HEK293 (cell line): ENCODE measurements around the gene NIT2.

Source experiments
- BCL11A ChIP-seq: fragments of 450-650 bp; formaldehyde crosslinking; IDR thresholded peaks from 2 replicates; pipeline ENCODE4 v1.5.1; 2016; ENCODE audit warnings: low read depth, missing biosample characterization, missing genetic modification characterization
- EGR2 ChIP-seq: fragments of 450-650 bp; formaldehyde crosslinking; IDR thresholded peaks from 2 replicates; pipeline ENCODE4 v1.5.1; 2016; ENCODE audit warnings: low read depth, missing biosample characterization, missing genetic modification characterization
- KLF1 ChIP-seq: fragments of 450-650 bp; formaldehyde crosslinking; IDR thresholded peaks from 2 replicates; pipeline ENCODE4 v1.5.1; 2016; ENCODE audit warnings: missing biosample characterization, missing genetic modification characterization
- KLF10 ChIP-seq: fragments of 450-650 bp; IDR thresholded peaks from 2 replicates; pipeline ENCODE4 v1.5.1; 2018; ENCODE audit warnings: missing biosample characterization, mild to moderate bottlenecking, missing genetic modification characterization
- KLF16 ChIP-seq: fragments of 450-650 bp; formaldehyde crosslinking; IDR thresholded peaks from 2 replicates; pipeline ENCODE4 v1.5.1; 2017; ENCODE audit warnings: missing biosample characterization, missing genetic modification characterization
- SETDB1 ChIP-seq: IDR thresholded peaks from one replicate; pipeline ENCODE4 v1.6.1; 2017; ENCODE audit warnings: mild to moderate bottlenecking, low read length, moderate library complexity, mixed read lengths; ENCODE audit not compliant: insufficient read length
- ZFP41 ChIP-seq: fragments of 450-650 bp; formaldehyde crosslinking; IDR thresholded peaks from 2 replicates; pipeline ENCODE4 v1.5.1; 2016; ENCODE audit warnings: missing biosample characterization, missing genetic modification characterization, borderline replicate concordance
- ZNF114 ChIP-seq: fragments of 450-650 bp; formaldehyde crosslinking; IDR thresholded peaks from 2 replicates; pipeline ENCODE4 v1.5.0; 2017; ENCODE audit warnings: missing biosample characterization, missing genetic modification characterization
- ZNF174 ChIP-seq: fragments of 450-650 bp; formaldehyde crosslinking; IDR thresholded peaks from 2 replicates; pipeline ENCODE4 v1.5.0; 2017; ENCODE audit warnings: missing biosample characterization, mild to moderate bottlenecking, missing genetic modification characterization
- ZNF26 ChIP-seq: fragments of 450-650 bp; formaldehyde crosslinking; IDR thresholded peaks from 2 replicates; pipeline ENCODE4 v1.5.1; 2016; ENCODE audit warnings: missing biosample characterization, missing genetic modification characterization
- ZNF335 ChIP-seq: fragments of 450-650 bp; formaldehyde crosslinking; conservative IDR thresholded peaks from 2 replicates; pipeline ENCODE4 v1.5.1; 2016; ENCODE audit warnings: missing biosample characterization, missing genetic modification characterization
- ZNF423 ChIP-seq: fragments of 450-650 bp; formaldehyde crosslinking; IDR thresholded peaks from 2 replicates; pipeline ENCODE4 v1.5.1; 2016; ENCODE audit warnings: missing biosample characterization, missing genetic modification characterization
- ZNF518A ChIP-seq: fragments of 450-650 bp; formaldehyde crosslinking; conservative IDR thresholded peaks from 2 replicates; pipeline ENCODE4 v1.5.1; 2016; ENCODE audit warnings: low read depth, missing biosample characterization, missing genetic modification characterization
- ZNF571 ChIP-seq: fragments of 450-650 bp; formaldehyde crosslinking; IDR thresholded peaks from 2 replicates; pipeline ENCODE4 v1.5.0; 2017; ENCODE audit warnings: missing biosample characterization, missing genetic modification characterization
- ZNF600 ChIP-seq: fragments of 450-650 bp; formaldehyde crosslinking; IDR thresholded peaks from 2 replicates; pipeline ENCODE4 v1.5.1; 2016; ENCODE audit warnings: missing biosample characterization, missing genetic modification characterization
- ZNF624 ChIP-seq: fragments of 450-650 bp; formaldehyde crosslinking; IDR thresholded peaks from 2 replicates; pipeline ENCODE4 v1.5.1; 2017; ENCODE audit warnings: missing biosample characterization, missing genetic modification characterization
- ZNF747 ChIP-seq: fragments of 450-650 bp; formaldehyde crosslinking; IDR thresholded peaks from 2 replicates; pipeline ENCODE4 v1.5.1; 2016; ENCODE audit warnings: missing biosample characterization, missing genetic modification characterization
- ZNF76 ChIP-seq: fragments of 450-650 bp; formaldehyde crosslinking; IDR thresholded peaks from 2 replicates; pipeline ENCODE4; 2016; ENCODE audit warnings: low read depth, missing biosample characterization, missing genetic modification characterization, borderline replicate concordance
- ZNF777 ChIP-seq: fragments of 450-650 bp; formaldehyde crosslinking; IDR thresholded peaks from 2 replicates; pipeline ENCODE4 v1.5.1; 2017; ENCODE audit warnings: missing biosample characterization, missing genetic modification characterization, borderline replicate concordance
- ZXDB ChIP-seq: fragments of 450-650 bp; formaldehyde crosslinking; IDR thresholded peaks from 2 replicates; pipeline ENCODE4 v1.5.1; 2016; ENCODE audit warnings: missing biosample characterization, missing genetic modification characterization
- TF ChIP-seq, protein P1 (sequence below): fragments of 450-650 bp; IDR thresholded peaks from 2 replicates; pipeline ENCODE4 v1.5.1; 2018; ENCODE audit warnings: missing biosample characterization, missing genetic modification characterization
- TF ChIP-seq, protein P2 (sequence below): fragments of 450-650 bp; formaldehyde crosslinking; IDR thresholded peaks from 2 replicates; pipeline ENCODE4 v1.5.1; 2017; ENCODE audit warnings: missing biosample characterization, missing genetic modification characterization
- TF ChIP-seq, protein P3 (sequence below): fragments of 450-650 bp; formaldehyde crosslinking; IDR thresholded peaks from 2 replicates; pipeline ENCODE4 v1.5.1; 2016; ENCODE audit warnings: missing biosample characterization, missing genetic modification characterization
- TF ChIP-seq, protein P4 (sequence below): fragments of 450-650 bp; formaldehyde crosslinking; IDR thresholded peaks from 2 replicates; pipeline ENCODE4 v1.5.1; 2016; ENCODE audit warnings: missing biosample characterization, missing genetic modification characterization, low read depth

Gene NIT2

GRCh38 chr3:100400780-100401673 is 66.5 kb downstream of the NIT2 start, which contains the start of the genes LNP1 and TOMM70 (continued):
- TF ChIP-seq, protein P1, sequence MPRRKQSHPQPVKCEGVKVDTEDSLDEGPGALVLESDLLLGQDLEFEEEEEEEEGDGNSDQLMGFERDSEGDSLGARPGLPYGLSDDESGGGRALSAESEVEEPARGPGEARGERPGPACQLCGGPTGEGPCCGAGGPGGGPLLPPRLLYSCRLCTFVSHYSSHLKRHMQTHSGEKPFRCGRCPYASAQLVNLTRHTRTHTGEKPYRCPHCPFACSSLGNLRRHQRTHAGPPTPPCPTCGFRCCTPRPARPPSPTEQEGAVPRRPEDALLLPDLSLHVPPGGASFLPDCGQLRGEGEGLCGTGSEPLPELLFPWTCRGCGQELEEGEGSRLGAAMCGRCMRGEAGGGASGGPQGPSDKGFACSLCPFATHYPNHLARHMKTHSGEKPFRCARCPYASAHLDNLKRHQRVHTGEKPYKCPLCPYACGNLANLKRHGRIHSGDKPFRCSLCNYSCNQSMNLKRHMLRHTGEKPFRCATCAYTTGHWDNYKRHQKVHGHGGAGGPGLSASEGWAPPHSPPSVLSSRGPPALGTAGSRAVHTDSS (tag by site-specific recombination): peak; percentile 72
- TF ChIP-seq, protein P2, sequence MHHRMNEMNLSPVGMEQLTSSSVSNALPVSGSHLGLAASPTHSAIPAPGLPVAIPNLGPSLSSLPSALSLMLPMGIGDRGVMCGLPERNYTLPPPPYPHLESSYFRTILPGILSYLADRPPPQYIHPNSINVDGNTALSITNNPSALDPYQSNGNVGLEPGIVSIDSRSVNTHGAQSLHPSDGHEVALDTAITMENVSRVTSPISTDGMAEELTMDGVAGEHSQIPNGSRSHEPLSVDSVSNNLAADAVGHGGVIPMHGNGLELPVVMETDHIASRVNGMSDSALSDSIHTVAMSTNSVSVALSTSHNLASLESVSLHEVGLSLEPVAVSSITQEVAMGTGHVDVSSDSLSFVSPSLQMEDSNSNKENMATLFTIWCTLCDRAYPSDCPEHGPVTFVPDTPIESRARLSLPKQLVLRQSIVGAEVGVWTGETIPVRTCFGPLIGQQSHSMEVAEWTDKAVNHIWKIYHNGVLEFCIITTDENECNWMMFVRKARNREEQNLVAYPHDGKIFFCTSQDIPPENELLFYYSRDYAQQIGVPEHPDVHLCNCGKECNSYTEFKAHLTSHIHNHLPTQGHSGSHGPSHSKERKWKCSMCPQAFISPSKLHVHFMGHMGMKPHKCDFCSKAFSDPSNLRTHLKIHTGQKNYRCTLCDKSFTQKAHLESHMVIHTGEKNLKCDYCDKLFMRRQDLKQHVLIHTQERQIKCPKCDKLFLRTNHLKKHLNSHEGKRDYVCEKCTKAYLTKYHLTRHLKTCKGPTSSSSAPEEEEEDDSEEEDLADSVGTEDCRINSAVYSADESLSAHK: 0 out of 2 replicates have a peak, but pooled peaks have one; percentile 33
- TF ChIP-seq ZNF76 (tag by site-specific recombination) (peak; percentile 91), ZXDB (peak; percentile 84), ZNF114 (no peak), ZNF624 (tag by site-specific recombination) (no peak), EGR2 (tag by site-specific recombination) (peak; percentile 91), BCL11A (tag by site-specific recombination) (peak; percentile 77), ZNF600 (no peak), ZNF571 (tag by site-specific recombination) (no peak), ZNF174 (tag by site-specific recombination) (no peak), ZNF335 (tag by site-specific recombination) (peak; percentile 91), ZNF423 (tag by site-specific recombination) (no peak), ZNF777 (tag by site-specific recombination) (no peak), KLF1 (peak; percentile 79), ZNF26 (no peak), KLF16 (tag by site-specific recombination) (peak; percentile 83), ZNF518A (peak; percentile 99), KLF10 (tag by site-specific recombination) (peak; percentile 62), ZFP41 (tag by site-specific recombination) (no peak), SETDB1 (peak; percentile 69), ZNF747 (tag by site-specific recombination) (no peak)
- TF ChIP-seq, protein P3, sequence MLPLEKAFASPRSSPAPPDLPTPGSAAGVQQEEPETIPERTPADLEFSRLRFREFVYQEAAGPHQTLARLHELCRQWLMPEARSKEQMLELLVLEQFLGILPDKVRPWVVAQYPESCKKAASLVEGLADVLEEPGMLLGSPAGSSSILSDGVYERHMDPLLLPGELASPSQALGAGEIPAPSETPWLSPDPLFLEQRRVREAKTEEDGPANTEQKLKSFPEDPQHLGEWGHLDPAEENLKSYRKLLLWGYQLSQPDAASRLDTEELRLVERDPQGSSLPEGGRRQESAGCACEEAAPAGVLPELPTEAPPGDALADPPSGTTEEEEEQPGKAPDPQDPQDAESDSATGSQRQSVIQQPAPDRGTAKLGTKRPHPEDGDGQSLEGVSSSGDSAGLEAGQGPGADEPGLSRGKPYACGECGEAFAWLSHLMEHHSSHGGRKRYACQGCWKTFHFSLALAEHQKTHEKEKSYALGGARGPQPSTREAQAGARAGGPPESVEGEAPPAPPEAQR (tag by site-specific recombination): no peak
- TF ChIP-seq, protein P4, sequence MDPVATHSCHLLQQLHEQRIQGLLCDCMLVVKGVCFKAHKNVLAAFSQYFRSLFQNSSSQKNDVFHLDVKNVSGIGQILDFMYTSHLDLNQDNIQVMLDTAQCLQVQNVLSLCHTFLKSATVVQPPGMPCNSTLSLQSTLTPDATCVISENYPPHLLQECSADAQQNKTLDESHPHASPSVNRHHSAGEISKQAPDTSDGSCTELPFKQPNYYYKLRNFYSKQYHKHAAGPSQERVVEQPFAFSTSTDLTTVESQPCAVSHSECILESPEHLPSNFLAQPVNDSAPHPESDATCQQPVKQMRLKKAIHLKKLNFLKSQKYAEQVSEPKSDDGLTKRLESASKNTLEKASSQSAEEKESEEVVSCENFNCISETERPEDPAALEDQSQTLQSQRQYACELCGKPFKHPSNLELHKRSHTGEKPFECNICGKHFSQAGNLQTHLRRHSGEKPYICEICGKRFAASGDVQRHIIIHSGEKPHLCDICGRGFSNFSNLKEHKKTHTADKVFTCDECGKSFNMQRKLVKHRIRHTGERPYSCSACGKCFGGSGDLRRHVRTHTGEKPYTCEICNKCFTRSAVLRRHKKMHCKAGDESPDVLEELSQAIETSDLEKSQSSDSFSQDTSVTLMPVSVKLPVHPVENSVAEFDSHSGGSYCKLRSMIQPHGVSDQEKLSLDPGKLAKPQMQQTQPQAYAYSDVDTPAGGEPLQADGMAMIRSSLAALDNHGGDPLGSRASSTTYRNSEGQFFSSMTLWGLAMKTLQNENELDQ: no peak
